HepG2 (cell line): Measurements from ENCODE around the gene EIF4G2. TPM values are rescaled to one million over a fixed set of nuclear protein-coding genes. Genes with fewer than 3 reads are reported as not detected.
A peak's percentile ranks its signal among the peaks of the same experiment; 100 is the strongest.

Source experiments
- ATAC-seq: fragments of 200-7000 bp; cut with Tn5 transposase; 3 replicates; pipeline ENCODE4 v1.9.1; 2020; ENCODE audit warnings: mild to moderate bottlenecking, moderate library complexity
- BruUV-seq: library from RNA; stranded (reverse); fragments of 400-500 nt; replicated peaks from 2 replicates; lab custom pipeline; 2021; lab: Mats Ljungman, UMichigan
- CTCF ChIA-PET: fragments of 300-600 bp; formaldehyde crosslinking; extraction: SDS; loops from one replicate; lab custom pipeline; 2021; ENCODE audit warnings: low total read pairs, inconsistent platforms, low intra/inter-chr PET ratio; lab: Yijun Ruan, JAX
- POLR2A ChIA-PET: fragments of 350-600 bp; sonication (Branson Sonifier 250); formaldehyde crosslinking; loops from one replicate; lab custom pipeline; 2020; ENCODE audit warnings: antibody characterized with exemption, inconsistent platforms; lab: Yijun Ruan, JAX
- DNase-seq: peaks from one replicate; pipeline ENCODE4 v3.0.0-alpha.2; 2015; ENCODE audit warnings: low spot score
- FAIRE-seq: peaks from 3 replicates; lab custom pipeline; 2011; peaks lifted over from hg19 to GRCh38; lab: Jason Lieb, UNC
- H2AFZ ChIP-seq: one replicate; pipeline ENCODE4 v1.6.1; 2011; ENCODE audit warnings: low read length, inconsistent platforms
- H3K27ac ChIP-seq: fragments of 300-600 bp; 3 replicates; pipeline ENCODE4 v1.8.0; 2011; ENCODE audit warnings: mixed run types, mild to moderate bottlenecking, mixed read lengths, low read length, inconsistent platforms; ENCODE audit not compliant: insufficient read depth; ENCODE audit errors: extremely low read length
- H3K27me3 ChIP-seq, 2 experiments: fragments of 200-600 bp in 1 of 2; 2 replicates in 1 of 2; 3 replicates in 1 of 2; pipeline versions ENCODE4 v1.6.0 to v1.8.0; 2011; ENCODE audit warnings: low read length in 2 of 2, mild to moderate bottlenecking in 2 of 2, moderate library complexity in 2 of 2, inconsistent platforms in 1 of 2; ENCODE audit not compliant: insufficient read depth in 2 of 2, control insufficient read depth in 1 of 2
- H3K36me3 ChIP-seq, 2 experiments: fragments of 200-600 bp in 1 of 2; replicated peaks in 1 of 2; 2 replicates in 1 of 2; 3 replicates in 1 of 2; pipeline versions ENCODE4 v1.5.1 to v1.8.0; 2011; ENCODE audit warnings: low read length in 2 of 2, inconsistent platforms in 1 of 2; ENCODE audit not compliant: insufficient read depth in 2 of 2, control insufficient read depth in 1 of 2
- H3K4me1 ChIP-seq: 2 replicates; pipeline ENCODE4 v1.5.1; 2012; ENCODE audit warnings: low read length, inconsistent platforms; ENCODE audit not compliant: insufficient read depth
- H3K4me2 ChIP-seq: 2 replicates; pipeline ENCODE4 v1.6.0; 2011; ENCODE audit warnings: low read depth, low read length, inconsistent platforms
- H3K4me3 ChIP-seq, 3 experiments: fragments of 200-600 bp in 1 of 3; sonication (generic), shearing (Covaris generic) in 1 of 3; replicated peaks in 1 of 3; 2 replicates each; pipeline ENCODE4 v1.5.1; 2011 to 2016; ENCODE audit warnings: low read length in 3 of 3, inconsistent platforms in 2 of 3, low read depth in 2 of 3, mild to moderate bottlenecking in 2 of 3, control low read depth in 1 of 3, mixed read lengths in 1 of 3; ENCODE audit not compliant: insufficient read depth in 1 of 3
- H3K79me2 ChIP-seq: one replicate; pipeline ENCODE4 v1.6.1; 2011; ENCODE audit warnings: low read length, inconsistent platforms; ENCODE audit not compliant: insufficient read depth
- H3K9ac ChIP-seq: 2 replicates; pipeline ENCODE4 v1.6.0; 2011; ENCODE audit warnings: mild to moderate bottlenecking, low read depth, low read length, inconsistent platforms; ENCODE audit not compliant: insufficient read depth
- H3K9me3 ChIP-seq: 2 replicates; pipeline ENCODE4 v1.5.1; 2012; ENCODE audit warnings: mild to moderate bottlenecking, low read length
- H4K20me1 ChIP-seq: 2 replicates; pipeline ENCODE4 v1.6.0; 2011; ENCODE audit warnings: inconsistent platforms, mild to moderate bottlenecking, low read length, moderate library complexity; ENCODE audit not compliant: insufficient read depth
- CBX1 ChIP-seq: IDR thresholded peaks from one replicate; pipeline ENCODE4 v1.6.1; 2016; ENCODE audit warnings: antibody characterized with exemption, low read depth
- DR1 ChIP-seq: sonication (generic); formaldehyde crosslinking; IDR thresholded peaks from 2 replicates; pipeline ENCODE4 v1.8.0; 2021; ENCODE audit warnings: mild to moderate bottlenecking, missing genetic modification reagents, inconsistent platforms
- HDAC1 ChIP-seq: sonication (generic); formaldehyde crosslinking; IDR thresholded peaks from 2 replicates; pipeline ENCODE4 v1.5.1; 2020; ENCODE audit warnings: mild to moderate bottlenecking, missing genetic modification reagents
- HNRNPH1 ChIP-seq: fragments of 200-400 bp; formaldehyde crosslinking; optimal IDR thresholded peaks from 2 replicates; pipeline ENCODE3; 2017; ENCODE audit warnings: mild to moderate bottlenecking, low read depth, low read length
- MEF2D ChIP-seq: sonication (generic); formaldehyde crosslinking; IDR thresholded peaks from 2 replicates; pipeline ENCODE4 v1.5.1; 2020; ENCODE audit warnings: mild to moderate bottlenecking, missing genetic modification reagents
- MLX ChIP-seq: IDR thresholded peaks from 2 replicates; pipeline ENCODE4 v1.6.1; 2016
- MTA1 ChIP-seq: sonication (generic); formaldehyde crosslinking; IDR thresholded peaks from 2 replicates; pipeline ENCODE4 v1.4.0; 2020; ENCODE audit warnings: missing genetic modification reagents, mild to moderate bottlenecking, borderline replicate concordance
- MTF1 ChIP-seq: sonication (generic); formaldehyde crosslinking; IDR thresholded peaks from 2 replicates; pipeline ENCODE4 v1.5.0; 2020; ENCODE audit warnings: missing genetic modification reagents
- MXD4 ChIP-seq: IDR thresholded peaks from 2 replicates; pipeline ENCODE4 v1.6.1; 2016; ENCODE audit warnings: mild to moderate bottlenecking, missing biosample characterization, missing genetic modification reagents
- NCOA1 ChIP-seq: sonication (generic); formaldehyde crosslinking; IDR thresholded peaks from 2 replicates; pipeline ENCODE4 v1.9.0; 2021; ENCODE audit warnings: missing genetic modification reagents
- PRDM4 ChIP-seq: sonication (generic); formaldehyde crosslinking; IDR thresholded peaks from 2 replicates; pipeline ENCODE4 v1.9.0; 2021; ENCODE audit warnings: missing genetic modification reagents, borderline replicate concordance
- PTBP1 ChIP-seq: fragments of 200-400 bp; formaldehyde crosslinking; IDR thresholded peaks from 2 replicates; pipeline ENCODE4 v1.6.1; 2018; ENCODE audit warnings: low read length, low read depth; ENCODE audit not compliant: poor library complexity, severe bottlenecking
- RARA ChIP-seq: IDR thresholded peaks from 2 replicates; pipeline ENCODE4 v1.6.1; 2016; ENCODE audit warnings: missing genetic modification reagents, missing compliant biosample characterization
- RBFOX2 ChIP-seq: fragments of 200-400 bp; formaldehyde crosslinking; IDR thresholded peaks from 2 replicates; pipeline ENCODE4 v1.6.1; 2017; ENCODE audit warnings: low read depth, mild to moderate bottlenecking, low read length
- SOX6 ChIP-seq, 2 experiments: fragments of 450-650 bp in 1 of 2; sonication (generic) in 1 of 2; formaldehyde crosslinking in 1 of 2; IDR thresholded peaks; 2 replicates each; pipeline versions ENCODE4 v1.4.0 to v1.6.1; 2017 to 2020; ENCODE audit warnings: antibody characterized with exemption in 1 of 2, mild to moderate bottlenecking in 1 of 2, missing genetic modification reagents in 1 of 2
- SP1 ChIP-seq, 2 experiments: fragments of 450-650 bp in 1 of 2; sonication (generic) in 1 of 2; formaldehyde crosslinking in 1 of 2; IDR thresholded peaks; 2 replicates each; pipeline versions ENCODE4 v1.4.0 to v1.6.1; 2016 to 2020; ENCODE audit warnings: missing genetic modification reagents in 1 of 2
- SRSF1 ChIP-seq: fragments of 200-400 bp; formaldehyde crosslinking; optimal IDR thresholded peaks from 2 replicates; pipeline ENCODE3; 2017; ENCODE audit warnings: mild to moderate bottlenecking, low read depth, low read length, moderate library complexity
- TAF1 ChIP-seq: sonication (generic); formaldehyde crosslinking; IDR thresholded peaks from 2 replicates; pipeline ENCODE4 v1.4.0; 2020; ENCODE audit warnings: missing genetic modification reagents
- ZNF232 ChIP-seq: sonication (generic); formaldehyde crosslinking; IDR thresholded peaks from 2 replicates; pipeline ENCODE4 v1.4.0; 2020; ENCODE audit warnings: missing genetic modification reagents, borderline replicate concordance
- ZNF567 ChIP-seq: sonication (generic); formaldehyde crosslinking; IDR thresholded peaks from 2 replicates; pipeline ENCODE4 v1.8.1; 2023; ENCODE audit warnings: mild to moderate bottlenecking, missing genetic modification reagents, borderline replicate concordance
- ZNF710 ChIP-seq: sonication (generic); formaldehyde crosslinking; IDR thresholded peaks from 2 replicates; pipeline ENCODE4 v1.5.0; 2020; ENCODE audit warnings: mild to moderate bottlenecking, missing genetic modification reagents, borderline replicate concordance
- WGBS: methylation state at CpG from one replicate; pipeline ENCODE4 v1.1.6; 2017; ENCODE audit warnings: low lambda C conversion rate; 5-methylcytosine and 5-hydroxymethylcytosine counted together
- in situ Hi-C: cut with HindIII; loops from 2 replicates; pipeline ENCODE4 v1.10.0; 2017; ENCODE audit warnings: low pct_unique_long_range_greater_than_20kb; ENCODE audit not compliant: extremely low pct_ligation_motif_present
- intact Hi-C: fragments of 100-400 bp; cut with micrococcal nuclease; formaldehyde crosslinking; loops from one replicate; pipeline ENCODE4 v1.10.0; 2022; ENCODE audit not compliant: unreplicated experiment
- polyA plus RNA-seq, 8 experiments: library from polyadenylated mRNA; depleted of rRNA in 3 of 8; stranded (reverse) in 7 of 8; unstranded in 1 of 8; fragments of >200 nt; fragmentation: Illumina TruSeq in 4 of 8; extraction: Trizol in 4 of 8; gene quantifications; 2 replicates each; pipeline versions ENCODE4 v1.2.1 to v1.2.3, GENCODE V29; 2011 to 2016; ENCODE audit warnings: low read depth in 4 of 8, missing spikeins in 1 of 8, mixed read lengths in 1 of 8; ENCODE audit not compliant: insufficient read depth in 1 of 8
- total RNA-seq, 5 experiments: library from RNA; depleted of rRNA; stranded (reverse); fragments of >200 nt; fragmentation: Illumina TruSeq; extraction: Trizol; gene quantifications; 2 replicates each; pipeline ENCODE4 v1.2.3, GENCODE V29; 2016; ENCODE audit warnings: low read depth in 1 of 5

The EIF4G2 gene
- total and polyA plus RNA-seq, 2 of the 13 experiments (the other 11 are each of a cell fraction or from before 2014, with no cell fraction given), result 362 to 546 TPM

- no peak for TF ChIP-seq PRDM4
- TF ChIP-seq MXD4 (CRISPR knock-in tag), result no peak
- no peak for TF ChIP-seq SRSF1
- no peak for TF ChIP-seq SOX6 (IDR thresholded peaks at IDR 0.05)
- peak; percentile 65 for TF ChIP-seq SOX6 (CRISPR knock-in tag; IDR thresholded peaks at IDR 0.05)
- TF ChIP-seq MTA1, result no peak
- TF ChIP-seq DR1 (CRISPR knock-in tag), result no peak
- no peak for TF ChIP-seq ZNF567
- TF ChIP-seq NCOA1, result no peak
- TF ChIP-seq RARA (CRISPR knock-in tag), result peak; percentile 68
- TF ChIP-seq TAF1, result no peak
- TF ChIP-seq ZNF232, result no peak
- TF ChIP-seq, all 625 proteins: peak for 25
Observed at GRCh38 chr11:10777393-10777793, 31.3 kb downstream of the EIF4G2 start (continued).

- WGBS, result 98% methylated on average over 2 of the region's 2 CpGs
- POLR2A ChIA-PET, result no interaction called here
- intact Hi-C loops, result loop anchor here (5.0 kb wide), 1 partner anchor 247 kb away; no protein-coding TSS in a partner anchor
- no peak for TF ChIP-seq RBFOX2
- no peak for TF ChIP-seq HNRNPH1
- TF ChIP-seq MEF2D (CRISPR knock-in tag), result no peak
- no peak for TF ChIP-seq PTBP1
- no peak for TF ChIP-seq CBX1
- no peak for TF ChIP-seq MTF1
- TF ChIP-seq ZNF710 (CRISPR knock-in tag), result no peak
- TF ChIP-seq HDAC1 (CRISPR knock-in tag), result no peak
- no peak for TF ChIP-seq MLX (CRISPR knock-in tag)
- no peak for TF ChIP-seq SP1 (IDR thresholded peaks at IDR 0.05)
- no peak for TF ChIP-seq SP1 (CRISPR knock-in tag; IDR thresholded peaks at IDR 0.05)
Observed at GRCh38 chr11:10774811-10775210, 33.9 kb downstream of the EIF4G2 start.

More at GRCh38 chr11:10774811-10775210, 33.9 kb downstream of the EIF4G2 start:
- FAIRE-seq, result no peak
- no peak for DNase-seq
- H3K27ac ChIP-seq, result no peak overlapping the region
- no peak overlapping the region for H3K4me3 ChIP-seq
- in situ Hi-C loops, result loop anchor here (10.0 kb wide), 1 partner anchor 1020 kb away; no protein-coding TSS in a partner anchor
- no peaks in the 10 kb centered on the region for H3K9me3 ChIP-seq
- H3K27me3 ChIP-seq, result no peaks in the 10 kb centered on the region
- no peak overlapping the region for H3K9ac ChIP-seq
- H2AFZ ChIP-seq, result no peak overlapping the region
- no TSS peak for BruUV-seq
- no peaks in the 10 kb centered on the region for H4K20me1 ChIP-seq
- H3K4me2 ChIP-seq, result no peak overlapping the region
- ATAC-seq, result no peak
- CTCF ChIA-PET, result no interaction called here
- H3K36me3 ChIP-seq, result peaks cover 12 to 40% of the 10 kb centered on the region in 2 experiments
- H3K79me2 ChIP-seq, result no peaks in the 10 kb centered on the region
- H3K4me1 ChIP-seq, result peaks cover 17% of the 10 kb centered on the region
